ENCODE measurements around the gene CHCHD4. TPM values are rescaled to one million over a fixed set of nuclear protein-coding genes. Genes with fewer than 3 reads are reported as not detected.
A peak's percentile ranks its signal among the peaks of the same experiment; 100 is the strongest.

CHCHD4 gene
- total and polyA plus RNA-seq, 2 of the 13 experiments (the other 11 are each of a cell fraction or from before 2014, with no cell fraction given), result 15.8 to 24.1 TPM

DNA sequence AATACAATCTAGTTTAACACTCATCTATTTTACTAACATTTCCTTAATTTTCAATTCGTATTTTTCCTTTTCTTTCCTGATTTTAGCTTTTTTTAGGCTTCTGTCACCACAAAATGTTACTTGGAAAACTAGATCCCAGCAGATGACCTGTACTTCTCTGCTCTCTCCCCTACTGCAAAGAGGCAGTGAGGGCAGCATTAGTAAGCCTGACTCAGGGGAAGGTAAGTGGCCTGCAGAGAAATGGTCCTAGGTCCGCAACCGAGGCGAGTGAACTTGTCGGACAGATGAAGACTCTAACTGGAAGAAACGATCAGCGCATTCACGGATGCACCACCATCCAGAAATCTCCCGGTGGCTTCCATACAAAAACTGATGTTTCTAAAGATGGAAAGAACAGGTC lies 20.6 kb upstream of the CHCHD4 start:
- Histone ChIP-seq H3K4me1 (ENCODE audit: insufficient read depth, low read length) (peaks cover 20% of the 10 kb centered on the region), H4K20me1 (ENCODE audit: insufficient read depth, low read length) (no peaks in the 10 kb centered on the region; the same call in 1 of the 2 replicates), H3K27ac (ENCODE audit: extremely low read length, insufficient read depth, low read length) (peak overlapping the region; percentile 96), H3K9ac (ENCODE audit: insufficient read depth, low read depth, low read length) (peak overlapping the region; percentile 78; the same call in 1 of the 2 replicates), H3K4me2 (ENCODE audit: low read depth, low read length) (no peak overlapping the region), H3K36me3 (replicated peaks in 1 of 2; ENCODE audit: control insufficient read depth in 1 of 2, insufficient read depth in 2 of 2, low read length in 2 of 2) (peaks cover 15 to 47% of the 10 kb centered on the region in 2 experiments; a peak in 4 of 5 replicates), H2AFZ (ENCODE audit: low read length) (no peak overlapping the region), H3K4me3 (replicated peaks in 1 of 3; ENCODE audit: insufficient read depth in 1 of 3, low read depth in 2 of 3, low read length in 3 of 3) (no peak overlapping the region), H3K27me3 (ENCODE audit: control insufficient read depth in 1 of 2, insufficient read depth in 2 of 2, low read length in 2 of 2) (no peaks in the 10 kb centered on the region), H3K9me3 (ENCODE audit: low read length) (no peaks in the 10 kb centered on the region), H3K79me2 (ENCODE audit: insufficient read depth, low read length) (no peaks in the 10 kb centered on the region)
- FAIRE-seq (no peak), ATAC-seq (no peak), DNase-seq (ENCODE audit: low spot score) (no peak)
- ChIA-PET CTCF (ENCODE audit: low intra/inter-chr PET ratio, low total read pairs) (interaction anchor here (1.7 kb wide), 1 partner anchor 249 kb away, joined by 3 read pairs; no protein-coding TSS in a partner anchor), POLR2A (interaction anchor here (1.2 to 4.4 kb wide), 4 partner anchors 10 to 33 kb away, joined by 3 to 30 read pairs (median 12); partner anchors contain the start of genes CHCHD4, LSM3, TMEM43 and XPC)
- WGBS (ENCODE audit: low lambda C conversion rate), result 97% methylated on average over 9 of the region's 9 CpGs
- no TSS peak for BruUV-seq (replicated peaks)
- TF ChIP-seq EZH2 (conservative IDR thresholded peaks at IDR 0.05; ENCODE audit: low read depth, low read length), result no peak
- TF ChIP-seq WIZ (CRISPR knock-in tag; IDR thresholded peaks at IDR 0.05), result no peak
- no peak for TF ChIP-seq ZHX2 (IDR thresholded peaks at IDR 0.05; ENCODE audit: low read depth)
- TF ChIP-seq ZHX2 (CRISPR knock-in tag; IDR thresholded peaks at IDR 0.05; ENCODE audit: borderline replicate concordance), result no peak
- no peak for TF ChIP-seq IKZF5 (CRISPR knock-in tag; IDR thresholded peaks at IDR 0.05)
- no peak for TF ChIP-seq CEBPB (IDR thresholded peaks at IDR 0.05; ENCODE audit: borderline replicate concordance, low read depth, low read length)
- TF ChIP-seq, protein P1, sequence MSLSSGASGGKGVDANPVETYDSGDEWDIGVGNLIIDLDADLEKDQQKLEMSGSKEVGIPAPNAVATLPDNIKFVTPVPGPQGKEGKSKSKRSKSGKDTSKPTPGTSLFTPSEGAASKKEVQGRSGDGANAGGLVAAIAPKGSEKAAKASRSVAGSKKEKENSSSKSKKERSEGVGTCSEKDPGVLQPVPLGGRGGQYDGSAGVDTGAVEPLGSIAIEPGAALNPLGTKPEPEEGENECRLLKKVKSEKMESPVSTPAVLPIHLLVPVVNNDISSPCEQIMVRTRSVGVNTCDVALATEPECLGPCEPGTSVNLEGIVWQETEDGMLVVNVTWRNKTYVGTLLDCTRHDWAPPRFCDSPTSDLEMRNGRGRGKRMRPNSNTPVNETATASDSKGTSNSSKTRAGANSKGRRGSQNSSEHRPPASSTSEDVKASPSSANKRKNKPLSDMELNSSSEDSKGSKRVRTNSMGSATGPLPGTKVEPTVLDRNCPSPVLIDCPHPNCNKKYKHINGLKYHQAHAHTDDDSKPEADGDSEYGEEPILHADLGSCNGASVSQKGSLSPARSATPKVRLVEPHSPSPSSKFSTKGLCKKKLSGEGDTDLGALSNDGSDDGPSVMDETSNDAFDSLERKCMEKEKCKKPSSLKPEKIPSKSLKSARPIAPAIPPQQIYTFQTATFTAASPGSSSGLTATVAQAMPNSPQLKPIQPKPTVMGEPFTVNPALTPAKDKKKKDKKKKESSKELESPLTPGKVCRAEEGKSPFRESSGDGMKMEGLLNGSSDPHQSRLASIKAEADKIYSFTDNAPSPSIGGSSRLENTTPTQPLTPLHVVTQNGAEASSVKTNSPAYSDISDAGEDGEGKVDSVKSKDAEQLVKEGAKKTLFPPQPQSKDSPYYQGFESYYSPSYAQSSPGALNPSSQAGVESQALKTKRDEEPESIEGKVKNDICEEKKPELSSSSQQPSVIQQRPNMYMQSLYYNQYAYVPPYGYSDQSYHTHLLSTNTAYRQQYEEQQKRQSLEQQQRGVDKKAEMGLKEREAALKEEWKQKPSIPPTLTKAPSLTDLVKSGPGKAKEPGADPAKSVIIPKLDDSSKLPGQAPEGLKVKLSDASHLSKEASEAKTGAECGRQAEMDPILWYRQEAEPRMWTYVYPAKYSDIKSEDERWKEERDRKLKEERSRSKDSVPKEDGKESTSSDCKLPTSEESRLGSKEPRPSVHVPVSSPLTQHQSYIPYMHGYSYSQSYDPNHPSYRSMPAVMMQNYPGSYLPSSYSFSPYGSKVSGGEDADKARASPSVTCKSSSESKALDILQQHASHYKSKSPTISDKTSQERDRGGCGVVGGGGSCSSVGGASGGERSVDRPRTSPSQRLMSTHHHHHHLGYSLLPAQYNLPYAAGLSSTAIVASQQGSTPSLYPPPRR (CRISPR knock-in tag; IDR thresholded peaks at IDR 0.05; ENCODE audit: borderline replicate concordance), result no peak
- TF ChIP-seq, protein P2, sequence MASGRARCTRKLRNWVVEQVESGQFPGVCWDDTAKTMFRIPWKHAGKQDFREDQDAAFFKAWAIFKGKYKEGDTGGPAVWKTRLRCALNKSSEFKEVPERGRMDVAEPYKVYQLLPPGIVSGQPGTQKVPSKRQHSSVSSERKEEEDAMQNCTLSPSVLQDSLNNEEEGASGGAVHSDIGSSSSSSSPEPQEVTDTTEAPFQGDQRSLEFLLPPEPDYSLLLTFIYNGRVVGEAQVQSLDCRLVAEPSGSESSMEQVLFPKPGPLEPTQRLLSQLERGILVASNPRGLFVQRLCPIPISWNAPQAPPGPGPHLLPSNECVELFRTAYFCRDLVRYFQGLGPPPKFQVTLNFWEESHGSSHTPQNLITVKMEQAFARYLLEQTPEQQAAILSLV (CRISPR knock-in tag; IDR thresholded peaks at IDR 0.05; ENCODE audit: borderline replicate concordance), result no peak
- TF ChIP-seq RNF2 (conservative IDR thresholded peaks at IDR 0.05; ENCODE audit: low read depth), result no peak
- TF ChIP-seq HOXA5 (CRISPR knock-in tag; IDR thresholded peaks at IDR 0.05), result no peak
- intact Hi-C loops (cut with micrococcal nuclease; ENCODE audit: unreplicated experiment) (no loop called here), in situ Hi-C loops (cut with HindIII; ENCODE audit: extremely low pct_ligation_motif_present, low pct_unique_long_range_greater_than_20kb) (no loop called here)
